B cell (primary cell): ENCODE measurements around the gene PLCB1. TPM values are rescaled to one million over a fixed set of nuclear protein-coding genes. Genes with fewer than 3 reads are reported as not detected.

ENCODE experiments used
- ATAC-seq: fragments of 200-7000 bp; cut with Tn5 transposase; one replicate; pipeline ENCODE4 v1.10.0; 2021; ENCODE audit warnings: low read depth, mild to moderate bottlenecking, moderate number of reproducible peaks, moderate library complexity
- CTCF ChIA-PET: fragments of 350-600 bp; sonication (Branson Sonifier 250); formaldehyde crosslinking; loops from one replicate; lab custom pipeline; 2021; ENCODE audit warnings: antibody characterized with exemption, inconsistent platforms; lab: Charles Lee
- POLR2A ChIA-PET: fragments of 350-600 bp; sonication (Branson Sonifier 250); formaldehyde crosslinking; loops from one replicate; lab custom pipeline; 2021; ENCODE audit warnings: antibody characterized with exemption; lab: Charles Lee
- DNase-seq: peaks from one replicate; pipeline ENCODE4 v3.0.0; 2013
- H2AFZ ChIP-seq: 2 replicates; pipeline ENCODE4 v1.6.1; 2012; ENCODE audit warnings: mild to moderate bottlenecking, low read depth, low read length; ENCODE audit not compliant: insufficient read depth, poor library complexity, severe bottlenecking
- H3K27ac ChIP-seq, 2 donors: 1 replicate in 1 of 2; 2 replicates in 1 of 2; pipeline ENCODE4 v1.5.1; 2012 to 2013; ENCODE audit warnings: low read length in 2 of 2, mild to moderate bottlenecking in 2 of 2, moderate library complexity in 1 of 2
- H3K27me3 ChIP-seq, 4 experiments: fragments of 200-600 bp in 1 of 4; sonication (generic) in 1 of 4; replicated peaks in 1 of 4; 1 replicate in 2 of 4; 2 replicates in 2 of 4; pipeline versions ENCODE4 v1.6.1 to v1.7.0; 2013 to 2016; ENCODE audit warnings: low read length in 3 of 4, mild to moderate bottlenecking in 2 of 4, mixed read lengths in 1 of 4, moderate library complexity in 1 of 4; ENCODE audit not compliant: insufficient read depth in 4 of 4, control insufficient read depth in 3 of 4; ENCODE audit errors: control extremely low read depth in 1 of 4
- H3K36me3 ChIP-seq, 2 experiments: replicated peaks in 1 of 2; 1 replicate in 1 of 2; 2 replicates in 1 of 2; pipeline versions ENCODE4 v1.6.1 to v1.7.1; 2013; ENCODE audit warnings: low read length in 1 of 2; ENCODE audit not compliant: insufficient read depth in 2 of 2, control insufficient read depth in 1 of 2; ENCODE audit errors: control extremely low read depth in 1 of 2, extremely low read depth in 1 of 2
- H3K4me1 ChIP-seq, 2 donors: fragments of 200-600 bp in 1 of 2; sonication (generic) in 1 of 2; 1 replicate in 1 of 2; 2 replicates in 1 of 2; pipeline versions ENCODE4 v1.5.1 to v1.6.1; 2013 to 2017; ENCODE audit warnings: low read length in 2 of 2; ENCODE audit not compliant: control insufficient read depth in 2 of 2, insufficient read depth in 2 of 2
- H3K4me2 ChIP-seq: replicated peaks from 2 replicates; pipeline ENCODE3; 2012; ENCODE audit warnings: mild to moderate bottlenecking, low read depth, low read length; ENCODE audit not compliant: poor library complexity, severe bottlenecking
- H3K4me3 ChIP-seq, 5 experiments: fragments of 200-600 bp in 1 of 5; sonication (generic) in 1 of 5; 1 replicate in 3 of 5; 2 replicates in 2 of 5; pipeline versions ENCODE4 v1.5.1 to v1.7.0; 2011 to 2016; ENCODE audit warnings: low read length in 4 of 5, mild to moderate bottlenecking in 4 of 5, low read depth in 2 of 5, control low read depth in 1 of 5, moderate library complexity in 1 of 5; ENCODE audit not compliant: insufficient read depth in 1 of 5; ENCODE audit errors: control extremely low read depth in 1 of 5, extremely low read depth in 1 of 5
- H3K79me2 ChIP-seq: fragments of 200-600 bp; sonication (generic); one replicate; pipeline ENCODE4 v1.6.0; 2016; ENCODE audit warnings: low read length; ENCODE audit not compliant: control insufficient read depth, insufficient read depth
- H3K9ac ChIP-seq: fragments of 200-600 bp; sonication (generic); 2 replicates; pipeline ENCODE4 v1.6.1; 2017; ENCODE audit warnings: mild to moderate bottlenecking, low read length, moderate library complexity
- H3K9me3 ChIP-seq, 3 donors: one replicate each; pipeline versions ENCODE4 v1.6.1 to v1.7.1; 2013; ENCODE audit warnings: low read length in 2 of 3; ENCODE audit not compliant: control insufficient read depth in 2 of 3, insufficient read depth in 1 of 3; ENCODE audit errors: control extremely low read depth in 1 of 3
- H4K20me1 ChIP-seq: 2 replicates; pipeline ENCODE4 v1.6.0; 2012; ENCODE audit warnings: mild to moderate bottlenecking, low read length; ENCODE audit not compliant: insufficient read depth, control insufficient read depth, poor library complexity, severe bottlenecking
- H3K27ac Mint-ChIP-seq: one replicate; pipeline ENCODE4 v1.8.0; 2021; ENCODE audit warnings: mixed read lengths
- H3K27me3 Mint-ChIP-seq: one replicate; pipeline ENCODE4 v1.8.0; 2021; ENCODE audit warnings: mixed read lengths
- H3K4me1 Mint-ChIP-seq: one replicate; pipeline ENCODE4 v1.8.0; 2021; ENCODE audit warnings: mixed read lengths
- H3K4me3 Mint-ChIP-seq: one replicate; pipeline ENCODE4 v1.8.0; 2021; ENCODE audit warnings: mixed read lengths
- H3K9me3 Mint-ChIP-seq: one replicate; pipeline ENCODE4 v1.8.0; 2022; ENCODE audit warnings: mixed read lengths; ENCODE audit not compliant: insufficient read depth
- EZH2 ChIP-seq: IDR thresholded peaks from 2 replicates; pipeline ENCODE4 v1.6.1; 2012; ENCODE audit warnings: borderline replicate concordance, low read depth, mild to moderate bottlenecking, moderate library complexity, low read length; ENCODE audit not compliant: insufficient read depth, poor library complexity, severe bottlenecking
- WGBS: methylation state at CpG from one replicate; pipeline ENCODE4 v1.1.5; 2013; ENCODE audit warnings: missing lambda C conversion rate; ENCODE audit not compliant: insufficient coverage; 5-methylcytosine and 5-hydroxymethylcytosine counted together
- intact Hi-C: fragments of 100-400 bp; cut with micrococcal nuclease; formaldehyde crosslinking; loops from one replicate; pipeline ENCODE4 v1.10.0; 2022
- polyA plus RNA-seq: library from polyadenylated mRNA; depleted of rRNA; stranded (reverse); fragments of >200 nt; gene quantifications from 2 replicates; pipeline ENCODE4 v1.2.3, GENCODE V29; 2012
- total RNA-seq, 2 donors: library from RNA; stranded (reverse); fragments of 120-200 nt in 1 of 2; gene quantifications; 1 replicate in 1 of 2; 2 replicates in 1 of 2; pipeline versions ENCODE4 v1.2.3 to v1.2.4, GENCODE V29; 2013 to 2022
- TF ChIP-seq, protein P1 (sequence below): fragments of 200-600 bp; IDR thresholded peaks from one replicate; pipeline ENCODE4 v1.8.0; 2022; ENCODE audit warnings: antibody characterized with exemption, mild to moderate bottlenecking

The PLCB1 gene
- total and polyA plus RNA-seq, 2 donors (not counting 1 experiment from before 2014, with no cell fraction given): 0.18 to 0.47 TPM

DNA sequence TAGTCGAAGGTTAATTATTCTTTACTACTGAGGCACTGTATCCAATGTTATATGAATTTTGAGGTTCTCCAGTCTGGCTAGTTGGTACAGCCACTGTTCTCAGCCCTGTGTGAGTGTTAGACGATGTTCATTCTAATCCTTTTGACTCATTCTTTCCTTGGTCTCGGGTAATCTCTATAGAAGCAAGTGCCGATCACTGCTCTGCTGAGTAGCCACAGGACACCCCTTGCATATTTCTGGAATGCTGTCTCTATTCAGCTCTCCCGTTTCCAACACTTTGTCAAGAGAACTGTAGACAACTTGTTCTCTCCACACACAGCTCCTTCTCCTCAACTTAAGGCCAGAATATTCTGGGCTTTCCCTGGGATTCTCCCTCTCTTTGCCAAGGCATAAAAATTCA is 42.4 kb upstream of the PLCB1 start:
- no peaks in the 10 kb centered on the region for H3K36me3 ChIP-seq
- WGBS: 100% methylated on average over 3 of the region's 5 CpGs

DNA sequence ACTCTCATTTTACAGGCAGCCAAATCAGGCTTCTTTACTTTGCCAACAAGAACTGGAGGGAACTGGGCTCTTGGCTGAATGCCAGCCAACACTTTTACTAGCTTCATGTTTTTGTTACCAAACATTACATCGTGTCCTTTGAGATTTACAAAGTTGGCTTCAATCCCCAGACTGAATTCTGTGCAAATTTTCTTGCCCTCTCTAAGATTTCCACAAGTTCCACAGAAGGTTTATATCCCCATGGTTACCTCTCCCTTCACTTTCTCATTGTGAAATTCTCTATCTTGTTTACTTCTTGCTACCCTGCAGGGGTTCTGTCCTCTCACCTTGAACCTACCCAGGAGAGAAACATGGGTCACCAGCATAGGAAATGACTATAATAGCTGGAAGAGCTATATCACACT is 37.6 kb upstream of the PLCB1 start:
- Histone ChIP-seq H4K20me1 (no peaks in the 10 kb centered on the region), H3K9me3 (no peaks in the 10 kb centered on the region), H3K9ac (no peak overlapping the region), H3K4me3 (no peak overlapping the region), H3K79me2 (no peaks in the 10 kb centered on the region), H2AFZ (no peak overlapping the region), H3K4me2 (no peak overlapping the region), H3K27ac (no peak overlapping the region), H3K27me3 (no peaks in the 10 kb centered on the region), H3K4me1 (no peaks in the 10 kb centered on the region), H3K36me3 (no peaks in the 10 kb centered on the region)
- intact Hi-C loops: no loop called here
- Mint-ChIP-seq H3K27me3 (peaks cover 17% of the 10 kb centered on the region), H3K4me3 (no peak overlapping the region), H3K27ac (no peak overlapping the region), H3K4me1 (no peaks in the 10 kb centered on the region), H3K9me3 (no peaks in the 10 kb centered on the region)
- no peak for ATAC-seq
- WGBS: 8% methylated on average over 1 of the region's 1 CpG
- TF ChIP-seq, protein P1, sequence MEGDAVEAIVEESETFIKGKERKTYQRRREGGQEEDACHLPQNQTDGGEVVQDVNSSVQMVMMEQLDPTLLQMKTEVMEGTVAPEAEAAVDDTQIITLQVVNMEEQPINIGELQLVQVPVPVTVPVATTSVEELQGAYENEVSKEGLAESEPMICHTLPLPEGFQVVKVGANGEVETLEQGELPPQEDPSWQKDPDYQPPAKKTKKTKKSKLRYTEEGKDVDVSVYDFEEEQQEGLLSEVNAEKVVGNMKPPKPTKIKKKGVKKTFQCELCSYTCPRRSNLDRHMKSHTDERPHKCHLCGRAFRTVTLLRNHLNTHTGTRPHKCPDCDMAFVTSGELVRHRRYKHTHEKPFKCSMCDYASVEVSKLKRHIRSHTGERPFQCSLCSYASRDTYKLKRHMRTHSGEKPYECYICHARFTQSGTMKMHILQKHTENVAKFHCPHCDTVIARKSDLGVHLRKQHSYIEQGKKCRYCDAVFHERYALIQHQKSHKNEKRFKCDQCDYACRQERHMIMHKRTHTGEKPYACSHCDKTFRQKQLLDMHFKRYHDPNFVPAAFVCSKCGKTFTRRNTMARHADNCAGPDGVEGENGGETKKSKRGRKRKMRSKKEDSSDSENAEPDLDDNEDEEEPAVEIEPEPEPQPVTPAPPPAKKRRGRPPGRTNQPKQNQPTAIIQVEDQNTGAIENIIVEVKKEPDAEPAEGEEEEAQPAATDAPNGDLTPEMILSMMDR: no peak
- no peak for TF ChIP-seq EZH2
- ChIA-PET CTCF (no interaction called here), POLR2A (no interaction called here)
- DNase-seq: no peak

More for the DNA sequence above, 42.4 kb upstream of the PLCB1 start:
- Histone ChIP-seq H3K4me1 (no peaks in the 10 kb centered on the region), H3K27me3 (no peaks in the 10 kb centered on the region), H3K4me3 (no peak overlapping the region), H3K4me2 (no peak overlapping the region), H4K20me1 (no peaks in the 10 kb centered on the region), H3K9ac (no peak overlapping the region), H2AFZ (no peak overlapping the region), H3K27ac (no peak overlapping the region), H3K9me3 (no peaks in the 10 kb centered on the region), H3K79me2 (no peaks in the 10 kb centered on the region)
- Mint-ChIP-seq H3K27me3 (peaks cover 17% of the 10 kb centered on the region), H3K9me3 (no peaks in the 10 kb centered on the region), H3K4me3 (no peak overlapping the region), H3K27ac (no peak overlapping the region), H3K4me1 (no peaks in the 10 kb centered on the region)
- DNase-seq: no peak
- intact Hi-C loops: no loop called here
- TF ChIP-seq EZH2: no peak
- TF ChIP-seq, protein P1: no peak
- POLR2A ChIA-PET: no interaction called here
- CTCF ChIA-PET: no interaction called here
- no peak for ATAC-seq
